ENCODE results near the gene GRID1. TPM values are rescaled to one million over a fixed set of nuclear protein-coding genes. Genes with fewer than 3 reads are reported as not detected.

GRID1 gene
- total RNA-seq, 1 experiment from 2014 or later, result 0.37 TPM

DNA sequence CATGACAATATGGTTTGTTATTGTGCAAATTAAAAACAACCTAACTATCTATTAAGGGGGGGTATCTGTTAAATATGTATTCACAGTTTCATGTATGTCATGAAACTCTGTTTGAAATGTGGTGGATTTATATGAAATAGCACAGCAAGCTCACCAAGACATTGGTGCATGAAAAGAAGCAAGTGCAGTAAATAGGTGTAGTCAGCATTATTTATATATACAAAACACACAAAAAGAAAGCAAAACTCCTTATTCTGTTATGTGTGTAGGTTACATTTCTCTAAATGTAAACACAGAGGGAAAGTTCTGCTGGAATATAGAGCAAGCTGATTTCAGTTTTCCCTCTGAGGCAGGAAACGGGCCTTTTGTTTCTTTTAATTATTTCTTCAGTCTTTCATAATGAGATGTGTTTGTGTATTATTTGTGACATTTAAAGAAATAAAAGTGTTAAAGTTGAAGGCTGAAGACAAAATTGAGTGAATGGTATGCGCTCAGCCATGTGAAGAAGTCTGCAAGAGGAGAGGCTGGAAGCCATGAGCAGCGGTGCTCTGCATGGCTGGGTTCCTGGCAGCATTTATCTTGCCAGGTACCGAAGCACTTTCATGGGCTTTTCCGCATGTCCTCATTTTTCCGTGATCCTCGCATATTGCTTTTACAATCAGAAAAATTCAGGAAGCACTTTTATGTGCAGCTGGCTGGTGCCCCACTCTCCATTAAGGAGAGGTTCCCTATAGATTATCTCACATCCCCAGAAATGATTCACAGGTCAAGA, 38.5 kb downstream of the GRID1 start:
- Mint-ChIP-seq H3K9me3 (no peaks in the 10 kb centered on the region), H3K36me3 (no peaks in the 10 kb centered on the region), H3K27me3 (ENCODE audit: low read depth) (no peaks in the 10 kb centered on the region), H3K4me1 (no peaks in the 10 kb centered on the region), H3K27ac (no peak overlapping the region), H3K4me3 (no peak overlapping the region)
- DNase-seq (ENCODE audit: low spot score), result no peak
- ChIA-PET CTCF (interaction anchor here (1.3 kb wide), 1 partner anchor 150 kb away, joined by 3 read pairs; no protein-coding TSS in a partner anchor), POLR2A (no interaction called here)
- ATAC-seq, result no peak
- TF ChIP-seq JUN (CRISPR knock-in tag; IDR thresholded peaks at IDR 0.05) (no peak), OVOL2 (CRISPR knock-in tag; IDR thresholded peaks at IDR 0.05; ENCODE audit: borderline replicate concordance) (no peak), ZNF263 (CRISPR knock-in tag; IDR thresholded peaks at IDR 0.05; ENCODE audit: low read depth) (no peak), ZNF671 (CRISPR knock-in tag; IDR thresholded peaks at IDR 0.05) (no peak), ETV6 (CRISPR knock-in tag; IDR thresholded peaks at IDR 0.05) (no peak), NR2C2 (CRISPR knock-in tag; IDR thresholded peaks at IDR 0.05) (no peak), GRHL2 (CRISPR knock-in tag; IDR thresholded peaks at IDR 0.05; ENCODE audit: insufficient replicate concordance, severe bottlenecking) (no peak), GABPB1 (CRISPR knock-in tag; IDR thresholded peaks at IDR 0.05) (no peak), EMX1 (CRISPR knock-in tag; IDR thresholded peaks at IDR 0.05) (no peak)
- TF ChIP-seq, protein P1, sequence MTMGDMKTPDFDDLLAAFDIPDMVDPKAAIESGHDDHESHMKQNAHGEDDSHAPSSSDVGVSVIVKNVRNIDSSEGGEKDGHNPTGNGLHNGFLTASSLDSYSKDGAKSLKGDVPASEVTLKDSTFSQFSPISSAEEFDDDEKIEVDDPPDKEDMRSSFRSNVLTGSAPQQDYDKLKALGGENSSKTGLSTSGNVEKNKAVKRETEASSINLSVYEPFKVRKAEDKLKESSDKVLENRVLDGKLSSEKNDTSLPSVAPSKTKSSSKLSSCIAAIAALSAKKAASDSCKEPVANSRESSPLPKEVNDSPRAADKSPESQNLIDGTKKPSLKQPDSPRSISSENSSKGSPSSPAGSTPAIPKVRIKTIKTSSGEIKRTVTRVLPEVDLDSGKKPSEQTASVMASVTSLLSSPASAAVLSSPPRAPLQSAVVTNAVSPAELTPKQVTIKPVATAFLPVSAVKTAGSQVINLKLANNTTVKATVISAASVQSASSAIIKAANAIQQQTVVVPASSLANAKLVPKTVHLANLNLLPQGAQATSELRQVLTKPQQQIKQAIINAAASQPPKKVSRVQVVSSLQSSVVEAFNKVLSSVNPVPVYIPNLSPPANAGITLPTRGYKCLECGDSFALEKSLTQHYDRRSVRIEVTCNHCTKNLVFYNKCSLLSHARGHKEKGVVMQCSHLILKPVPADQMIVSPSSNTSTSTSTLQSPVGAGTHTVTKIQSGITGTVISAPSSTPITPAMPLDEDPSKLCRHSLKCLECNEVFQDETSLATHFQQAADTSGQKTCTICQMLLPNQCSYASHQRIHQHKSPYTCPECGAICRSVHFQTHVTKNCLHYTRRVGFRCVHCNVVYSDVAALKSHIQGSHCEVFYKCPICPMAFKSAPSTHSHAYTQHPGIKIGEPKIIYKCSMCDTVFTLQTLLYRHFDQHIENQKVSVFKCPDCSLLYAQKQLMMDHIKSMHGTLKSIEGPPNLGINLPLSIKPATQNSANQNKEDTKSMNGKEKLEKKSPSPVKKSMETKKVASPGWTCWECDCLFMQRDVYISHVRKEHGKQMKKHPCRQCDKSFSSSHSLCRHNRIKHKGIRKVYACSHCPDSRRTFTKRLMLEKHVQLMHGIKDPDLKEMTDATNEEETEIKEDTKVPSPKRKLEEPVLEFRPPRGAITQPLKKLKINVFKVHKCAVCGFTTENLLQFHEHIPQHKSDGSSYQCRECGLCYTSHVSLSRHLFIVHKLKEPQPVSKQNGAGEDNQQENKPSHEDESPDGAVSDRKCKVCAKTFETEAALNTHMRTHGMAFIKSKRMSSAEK (CRISPR knock-in tag; IDR thresholded peaks at IDR 0.05; ENCODE audit: borderline replicate concordance), result no peak
- TF ChIP-seq, protein P2, sequence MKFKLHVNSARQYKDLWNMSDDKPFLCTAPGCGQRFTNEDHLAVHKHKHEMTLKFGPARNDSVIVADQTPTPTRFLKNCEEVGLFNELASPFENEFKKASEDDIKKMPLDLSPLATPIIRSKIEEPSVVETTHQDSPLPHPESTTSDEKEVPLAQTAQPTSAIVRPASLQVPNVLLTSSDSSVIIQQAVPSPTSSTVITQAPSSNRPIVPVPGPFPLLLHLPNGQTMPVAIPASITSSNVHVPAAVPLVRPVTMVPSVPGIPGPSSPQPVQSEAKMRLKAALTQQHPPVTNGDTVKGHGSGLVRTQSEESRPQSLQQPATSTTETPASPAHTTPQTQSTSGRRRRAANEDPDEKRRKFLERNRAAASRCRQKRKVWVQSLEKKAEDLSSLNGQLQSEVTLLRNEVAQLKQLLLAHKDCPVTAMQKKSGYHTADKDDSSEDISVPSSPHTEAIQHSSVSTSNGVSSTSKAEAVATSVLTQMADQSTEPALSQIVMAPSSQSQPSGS (CRISPR knock-in tag; IDR thresholded peaks at IDR 0.05; ENCODE audit: borderline replicate concordance, low read depth), result no peak
- TF ChIP-seq, protein P3, sequence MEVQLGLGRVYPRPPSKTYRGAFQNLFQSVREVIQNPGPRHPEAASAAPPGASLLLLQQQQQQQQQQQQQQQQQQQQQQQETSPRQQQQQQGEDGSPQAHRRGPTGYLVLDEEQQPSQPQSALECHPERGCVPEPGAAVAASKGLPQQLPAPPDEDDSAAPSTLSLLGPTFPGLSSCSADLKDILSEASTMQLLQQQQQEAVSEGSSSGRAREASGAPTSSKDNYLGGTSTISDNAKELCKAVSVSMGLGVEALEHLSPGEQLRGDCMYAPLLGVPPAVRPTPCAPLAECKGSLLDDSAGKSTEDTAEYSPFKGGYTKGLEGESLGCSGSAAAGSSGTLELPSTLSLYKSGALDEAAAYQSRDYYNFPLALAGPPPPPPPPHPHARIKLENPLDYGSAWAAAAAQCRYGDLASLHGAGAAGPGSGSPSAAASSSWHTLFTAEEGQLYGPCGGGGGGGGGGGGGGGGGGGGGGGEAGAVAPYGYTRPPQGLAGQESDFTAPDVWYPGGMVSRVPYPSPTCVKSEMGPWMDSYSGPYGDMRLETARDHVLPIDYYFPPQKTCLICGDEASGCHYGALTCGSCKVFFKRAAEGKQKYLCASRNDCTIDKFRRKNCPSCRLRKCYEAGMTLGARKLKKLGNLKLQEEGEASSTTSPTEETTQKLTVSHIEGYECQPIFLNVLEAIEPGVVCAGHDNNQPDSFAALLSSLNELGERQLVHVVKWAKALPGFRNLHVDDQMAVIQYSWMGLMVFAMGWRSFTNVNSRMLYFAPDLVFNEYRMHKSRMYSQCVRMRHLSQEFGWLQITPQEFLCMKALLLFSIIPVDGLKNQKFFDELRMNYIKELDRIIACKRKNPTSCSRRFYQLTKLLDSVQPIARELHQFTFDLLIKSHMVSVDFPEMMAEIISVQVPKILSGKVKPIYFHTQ (CRISPR knock-in tag; IDR thresholded peaks at IDR 0.05), result no peak
- TF ChIP-seq, protein P4, sequence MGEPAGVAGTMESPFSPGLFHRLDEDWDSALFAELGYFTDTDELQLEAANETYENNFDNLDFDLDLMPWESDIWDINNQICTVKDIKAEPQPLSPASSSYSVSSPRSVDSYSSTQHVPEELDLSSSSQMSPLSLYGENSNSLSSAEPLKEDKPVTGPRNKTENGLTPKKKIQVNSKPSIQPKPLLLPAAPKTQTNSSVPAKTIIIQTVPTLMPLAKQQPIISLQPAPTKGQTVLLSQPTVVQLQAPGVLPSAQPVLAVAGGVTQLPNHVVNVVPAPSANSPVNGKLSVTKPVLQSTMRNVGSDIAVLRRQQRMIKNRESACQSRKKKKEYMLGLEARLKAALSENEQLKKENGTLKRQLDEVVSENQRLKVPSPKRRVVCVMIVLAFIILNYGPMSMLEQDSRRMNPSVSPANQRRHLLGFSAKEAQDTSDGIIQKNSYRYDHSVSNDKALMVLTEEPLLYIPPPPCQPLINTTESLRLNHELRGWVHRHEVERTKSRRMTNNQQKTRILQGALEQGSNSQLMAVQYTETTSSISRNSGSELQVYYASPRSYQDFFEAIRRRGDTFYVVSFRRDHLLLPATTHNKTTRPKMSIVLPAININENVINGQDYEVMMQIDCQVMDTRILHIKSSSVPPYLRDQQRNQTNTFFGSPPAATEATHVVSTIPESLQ (CRISPR knock-in tag; IDR thresholded peaks at IDR 0.05), result no peak
- TF ChIP-seq, protein P5, sequence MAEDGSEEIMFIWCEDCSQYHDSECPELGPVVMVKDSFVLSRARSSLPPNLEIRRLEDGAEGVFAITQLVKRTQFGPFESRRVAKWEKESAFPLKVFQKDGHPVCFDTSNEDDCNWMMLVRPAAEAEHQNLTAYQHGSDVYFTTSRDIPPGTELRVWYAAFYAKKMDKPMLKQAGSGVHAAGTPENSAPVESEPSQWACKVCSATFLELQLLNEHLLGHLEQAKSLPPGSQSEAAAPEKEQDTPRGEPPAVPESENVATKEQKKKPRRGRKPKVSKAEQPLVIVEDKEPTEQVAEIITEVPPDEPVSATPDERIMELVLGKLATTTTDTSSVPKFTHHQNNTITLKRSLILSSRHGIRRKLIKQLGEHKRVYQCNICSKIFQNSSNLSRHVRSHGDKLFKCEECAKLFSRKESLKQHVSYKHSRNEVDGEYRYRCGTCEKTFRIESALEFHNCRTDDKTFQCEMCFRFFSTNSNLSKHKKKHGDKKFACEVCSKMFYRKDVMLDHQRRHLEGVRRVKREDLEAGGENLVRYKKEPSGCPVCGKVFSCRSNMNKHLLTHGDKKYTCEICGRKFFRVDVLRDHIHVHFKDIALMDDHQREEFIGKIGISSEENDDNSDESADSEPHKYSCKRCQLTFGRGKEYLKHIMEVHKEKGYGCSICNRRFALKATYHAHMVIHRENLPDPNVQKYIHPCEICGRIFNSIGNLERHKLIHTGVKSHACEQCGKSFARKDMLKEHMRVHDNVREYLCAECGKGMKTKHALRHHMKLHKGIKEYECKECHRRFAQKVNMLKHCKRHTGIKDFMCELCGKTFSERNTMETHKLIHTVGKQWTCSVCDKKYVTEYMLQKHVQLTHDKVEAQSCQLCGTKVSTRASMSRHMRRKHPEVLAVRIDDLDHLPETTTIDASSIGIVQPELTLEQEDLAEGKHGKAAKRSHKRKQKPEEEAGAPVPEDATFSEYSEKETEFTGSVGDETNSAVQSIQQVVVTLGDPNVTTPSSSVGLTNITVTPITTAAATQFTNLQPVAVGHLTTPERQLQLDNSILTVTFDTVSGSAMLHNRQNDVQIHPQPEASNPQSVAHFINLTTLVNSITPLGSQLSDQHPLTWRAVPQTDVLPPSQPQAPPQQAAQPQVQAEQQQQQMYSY (CRISPR knock-in tag; IDR thresholded peaks at IDR 0.05), result no peak
- TF ChIP-seq, protein P6, sequence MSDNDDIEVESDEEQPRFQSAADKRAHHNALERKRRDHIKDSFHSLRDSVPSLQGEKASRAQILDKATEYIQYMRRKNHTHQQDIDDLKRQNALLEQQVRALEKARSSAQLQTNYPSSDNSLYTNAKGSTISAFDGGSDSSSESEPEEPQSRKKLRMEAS (CRISPR knock-in tag; IDR thresholded peaks at IDR 0.05), result no peak
- TF ChIP-seq, protein P7, sequence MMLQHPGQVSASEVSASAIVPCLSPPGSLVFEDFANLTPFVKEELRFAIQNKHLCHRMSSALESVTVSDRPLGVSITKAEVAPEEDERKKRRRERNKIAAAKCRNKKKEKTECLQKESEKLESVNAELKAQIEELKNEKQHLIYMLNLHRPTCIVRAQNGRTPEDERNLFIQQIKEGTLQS (CRISPR knock-in tag; conservative IDR thresholded peaks at IDR 0.05), result no peak
- TF ChIP-seq, protein P8, sequence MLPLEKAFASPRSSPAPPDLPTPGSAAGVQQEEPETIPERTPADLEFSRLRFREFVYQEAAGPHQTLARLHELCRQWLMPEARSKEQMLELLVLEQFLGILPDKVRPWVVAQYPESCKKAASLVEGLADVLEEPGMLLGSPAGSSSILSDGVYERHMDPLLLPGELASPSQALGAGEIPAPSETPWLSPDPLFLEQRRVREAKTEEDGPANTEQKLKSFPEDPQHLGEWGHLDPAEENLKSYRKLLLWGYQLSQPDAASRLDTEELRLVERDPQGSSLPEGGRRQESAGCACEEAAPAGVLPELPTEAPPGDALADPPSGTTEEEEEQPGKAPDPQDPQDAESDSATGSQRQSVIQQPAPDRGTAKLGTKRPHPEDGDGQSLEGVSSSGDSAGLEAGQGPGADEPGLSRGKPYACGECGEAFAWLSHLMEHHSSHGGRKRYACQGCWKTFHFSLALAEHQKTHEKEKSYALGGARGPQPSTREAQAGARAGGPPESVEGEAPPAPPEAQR (CRISPR knock-in tag; IDR thresholded peaks at IDR 0.05), result no peak
- TF ChIP-seq, protein P9, sequence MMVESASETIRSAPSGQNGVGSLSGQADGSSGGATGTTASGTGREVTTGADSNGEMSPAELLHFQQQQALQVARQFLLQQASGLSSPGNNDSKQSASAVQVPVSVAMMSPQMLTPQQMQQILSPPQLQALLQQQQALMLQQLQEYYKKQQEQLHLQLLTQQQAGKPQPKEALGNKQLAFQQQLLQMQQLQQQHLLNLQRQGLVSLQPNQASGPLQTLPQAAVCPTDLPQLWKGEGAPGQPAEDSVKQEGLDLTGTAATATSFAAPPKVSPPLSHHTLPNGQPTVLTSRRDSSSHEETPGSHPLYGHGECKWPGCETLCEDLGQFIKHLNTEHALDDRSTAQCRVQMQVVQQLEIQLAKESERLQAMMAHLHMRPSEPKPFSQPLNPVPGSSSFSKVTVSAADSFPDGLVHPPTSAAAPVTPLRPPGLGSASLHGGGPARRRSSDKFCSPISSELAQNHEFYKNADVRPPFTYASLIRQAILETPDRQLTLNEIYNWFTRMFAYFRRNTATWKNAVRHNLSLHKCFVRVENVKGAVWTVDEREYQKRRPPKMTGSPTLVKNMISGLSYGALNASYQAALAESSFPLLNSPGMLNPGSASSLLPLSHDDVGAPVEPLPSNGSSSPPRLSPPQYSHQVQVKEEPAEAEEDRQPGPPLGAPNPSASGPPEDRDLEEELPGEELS (CRISPR knock-in tag; IDR thresholded peaks at IDR 0.05), result no peak

Measured in WTC11 (cell line).